ENCODE measurements around the gene HLA-G. TPM values are rescaled to one million over a fixed set of nuclear protein-coding genes. Genes with fewer than 3 reads are reported as not detected.

HLA-G gene
- total RNA-seq, 1 experiment from 2014 or later, result not detected

DNA sequence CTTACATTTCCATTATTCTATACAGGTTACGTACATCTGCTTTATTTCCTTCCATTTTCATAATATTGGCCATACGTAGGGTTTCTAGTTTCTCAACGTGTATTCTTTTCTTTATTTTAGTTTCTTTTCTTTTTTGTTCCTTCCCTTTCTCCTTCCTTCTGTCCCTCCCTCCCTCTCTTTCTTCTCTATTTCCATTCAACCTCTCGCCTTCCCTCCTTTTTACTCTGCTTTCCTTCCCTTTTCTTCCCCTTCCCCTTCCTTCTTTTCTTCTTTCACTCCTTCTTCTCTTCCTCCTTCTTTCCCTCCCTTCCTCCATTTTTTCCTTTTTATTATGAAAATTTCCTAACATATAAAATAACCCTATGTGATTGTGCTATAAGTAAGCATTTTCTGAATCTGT lies 8.7 kb upstream of the HLA-G start:
- ChIA-PET POLR2A (no interaction called here), RAD21 (ENCODE audit: low non-redundant PET in 1 of 2, low total read pairs in 2 of 2, uncharacterized antibody in 2 of 2, unreplicated experiment in 2 of 2) (no interaction called here), CTCF (no interaction called here)
- peaks cover 0 to 9% of the 10 kb centered on the region in 2 experiments; a peak in 2 of 4 replicates for H3K4me1 ChIP-seq (ENCODE audit: control insufficient read depth in 1 of 2, insufficient read depth in 2 of 2, low read length in 2 of 2)
- BruUV-seq (replicated peaks), result no TSS peak
- intact Hi-C loops (cut with micrococcal nuclease), result no loop called here
- H3K4me2 ChIP-seq (ENCODE audit: low read length), result no peak overlapping the region
- H3K27me3 ChIP-seq (ENCODE audit: insufficient read depth, low read length), result no peaks in the 10 kb centered on the region
- H3K4me3 ChIP-seq (replicated peaks in 1 of 2; ENCODE audit: low read depth in 1 of 2, low read length in 2 of 2), result no peak overlapping the region
- H2AFZ ChIP-seq (ENCODE audit: low read depth, low read length, poor library complexity, severe bottlenecking), result no peak overlapping the region
- no peaks in the 10 kb centered on the region for H3K36me3 ChIP-seq (ENCODE audit: control insufficient read depth in 1 of 2, insufficient read depth in 2 of 2, low read length in 2 of 2)
- no peak overlapping the region for H3K27ac ChIP-seq (ENCODE audit: low read depth, low read length)
- ATAC-seq (no peak), DNase-seq (ENCODE audit: low read depth, low spot score) (no peak)
- no peak overlapping the region for H3K9ac ChIP-seq (ENCODE audit: low read length)
- H3K9me2 ChIP-seq (ENCODE audit: insufficient read depth), result no peaks in the 10 kb centered on the region
- no peaks in the 10 kb centered on the region for H4K20me1 ChIP-seq (ENCODE audit: insufficient read depth)
- H3K9me3 ChIP-seq (ENCODE audit: control insufficient read depth in 1 of 2, insufficient read depth in 1 of 2, low read depth in 1 of 2, low read length in 2 of 2), result no peaks in the 10 kb centered on the region
- no peaks in the 10 kb centered on the region for H3K79me2 ChIP-seq (ENCODE audit: insufficient read depth, low read length)
- no peak for TF ChIP-seq RAD21 (IDR thresholded peaks at IDR 0.05; ENCODE audit: low read depth)
- TF ChIP-seq, protein P1, sequence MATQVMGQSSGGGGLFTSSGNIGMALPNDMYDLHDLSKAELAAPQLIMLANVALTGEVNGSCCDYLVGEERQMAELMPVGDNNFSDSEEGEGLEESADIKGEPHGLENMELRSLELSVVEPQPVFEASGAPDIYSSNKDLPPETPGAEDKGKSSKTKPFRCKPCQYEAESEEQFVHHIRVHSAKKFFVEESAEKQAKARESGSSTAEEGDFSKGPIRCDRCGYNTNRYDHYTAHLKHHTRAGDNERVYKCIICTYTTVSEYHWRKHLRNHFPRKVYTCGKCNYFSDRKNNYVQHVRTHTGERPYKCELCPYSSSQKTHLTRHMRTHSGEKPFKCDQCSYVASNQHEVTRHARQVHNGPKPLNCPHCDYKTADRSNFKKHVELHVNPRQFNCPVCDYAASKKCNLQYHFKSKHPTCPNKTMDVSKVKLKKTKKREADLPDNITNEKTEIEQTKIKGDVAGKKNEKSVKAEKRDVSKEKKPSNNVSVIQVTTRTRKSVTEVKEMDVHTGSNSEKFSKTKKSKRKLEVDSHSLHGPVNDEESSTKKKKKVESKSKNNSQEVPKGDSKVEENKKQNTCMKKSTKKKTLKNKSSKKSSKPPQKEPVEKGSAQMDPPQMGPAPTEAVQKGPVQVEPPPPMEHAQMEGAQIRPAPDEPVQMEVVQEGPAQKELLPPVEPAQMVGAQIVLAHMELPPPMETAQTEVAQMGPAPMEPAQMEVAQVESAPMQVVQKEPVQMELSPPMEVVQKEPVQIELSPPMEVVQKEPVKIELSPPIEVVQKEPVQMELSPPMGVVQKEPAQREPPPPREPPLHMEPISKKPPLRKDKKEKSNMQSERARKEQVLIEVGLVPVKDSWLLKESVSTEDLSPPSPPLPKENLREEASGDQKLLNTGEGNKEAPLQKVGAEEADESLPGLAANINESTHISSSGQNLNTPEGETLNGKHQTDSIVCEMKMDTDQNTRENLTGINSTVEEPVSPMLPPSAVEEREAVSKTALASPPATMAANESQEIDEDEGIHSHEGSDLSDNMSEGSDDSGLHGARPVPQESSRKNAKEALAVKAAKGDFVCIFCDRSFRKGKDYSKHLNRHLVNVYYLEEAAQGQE (IDR thresholded peaks at IDR 0.05; ENCODE audit: low read depth), result no peak
- no peak for TF ChIP-seq ELF1 (IDR thresholded peaks at IDR 0.05; ENCODE audit: borderline replicate concordance, low read depth)
- no peak for TF ChIP-seq ATF3 (IDR thresholded peaks at IDR 0.05)
- TF ChIP-seq EGR1 (IDR thresholded peaks at IDR 0.05; ENCODE audit: low read depth), result no peak
- TF ChIP-seq YY1 (IDR thresholded peaks at IDR 0.05; ENCODE audit: extremely low read depth, insufficient replicate concordance, low read depth, low read length), result no peak
- no peak for TF ChIP-seq ZBTB33 (IDR thresholded peaks at IDR 0.05; ENCODE audit: extremely low read depth, insufficient replicate concordance, low read length)
- TF ChIP-seq SP1 (IDR thresholded peaks at IDR 0.05; ENCODE audit: low read depth), result no peak
- TF ChIP-seq CEBPB (IDR thresholded peaks at IDR 0.05; ENCODE audit: low read depth), result no peak
- no peak for TF ChIP-seq SRF (IDR thresholded peaks at IDR 0.05; ENCODE audit: low read depth)
- TF ChIP-seq CBX3 (IDR thresholded peaks at IDR 0.05; ENCODE audit: low read depth), result no peak
- TF ChIP-seq EZH2 (IDR thresholded peaks at IDR 0.05), result no peak
- TF ChIP-seq POLR2A (IDR thresholded peaks at IDR 0.05; ENCODE audit: borderline replicate concordance, extremely low read depth, insufficient read depth, insufficient read length), result no peak
- no peak for TF ChIP-seq EZH2phosphoT487 (IDR thresholded peaks at IDR 0.05; ENCODE audit: borderline replicate concordance)
- TF ChIP-seq FOSL1 (IDR thresholded peaks at IDR 0.05; ENCODE audit: low read depth), result no peak
- no peak for TF ChIP-seq MAX (IDR thresholded peaks at IDR 0.05)
- no peak for TF ChIP-seq ZNF274 (IDR thresholded peaks at IDR 0.05; ENCODE audit: low read depth, low read length)
- TF ChIP-seq ZFX (IDR thresholded peaks at IDR 0.05), result no peak

All from HCT116 (cell line).